ENCODE measurements around the gene CABCOCO1. TPM values are rescaled to one million over a fixed set of nuclear protein-coding genes. Genes with fewer than 3 reads are reported as not detected.

Gene CABCOCO1
- total RNA-seq, 1 donor: 2.2 TPM

GRCh38 chr10:61754587-61755550 lies 92.1 kb downstream of the CABCOCO1 start:
- H3K4me1 ChIP-seq (ENCODE audit: insufficient read depth, low read length): peaks cover 32% of the 10 kb centered on the region
- H3K9me3 ChIP-seq (ENCODE audit: low read depth, low read length): no peaks in the 10 kb centered on the region
- H3K27me3 ChIP-seq (ENCODE audit: insufficient read depth, low read length): no peaks in the 10 kb centered on the region
- H2AFZ ChIP-seq (ENCODE audit: low read length): no peak overlapping the region
- no peaks in the 10 kb centered on the region for H4K20me1 ChIP-seq (ENCODE audit: insufficient read depth, low read length)
- no peak overlapping the region for H3K4me2 ChIP-seq (ENCODE audit: insufficient read depth, low read length)
- no peak overlapping the region for H3K27ac ChIP-seq (ENCODE audit: low read depth, low read length)
- no peak for DNase-seq (ENCODE audit: insufficient read length, low spot score, missing footprints)
- no peak overlapping the region for H3K4me3 ChIP-seq (ENCODE audit: insufficient read depth, low read length)
- no peaks in the 10 kb centered on the region for H3K36me3 ChIP-seq (ENCODE audit: insufficient read depth, low read length)
- TF ChIP-seq, protein P1, sequence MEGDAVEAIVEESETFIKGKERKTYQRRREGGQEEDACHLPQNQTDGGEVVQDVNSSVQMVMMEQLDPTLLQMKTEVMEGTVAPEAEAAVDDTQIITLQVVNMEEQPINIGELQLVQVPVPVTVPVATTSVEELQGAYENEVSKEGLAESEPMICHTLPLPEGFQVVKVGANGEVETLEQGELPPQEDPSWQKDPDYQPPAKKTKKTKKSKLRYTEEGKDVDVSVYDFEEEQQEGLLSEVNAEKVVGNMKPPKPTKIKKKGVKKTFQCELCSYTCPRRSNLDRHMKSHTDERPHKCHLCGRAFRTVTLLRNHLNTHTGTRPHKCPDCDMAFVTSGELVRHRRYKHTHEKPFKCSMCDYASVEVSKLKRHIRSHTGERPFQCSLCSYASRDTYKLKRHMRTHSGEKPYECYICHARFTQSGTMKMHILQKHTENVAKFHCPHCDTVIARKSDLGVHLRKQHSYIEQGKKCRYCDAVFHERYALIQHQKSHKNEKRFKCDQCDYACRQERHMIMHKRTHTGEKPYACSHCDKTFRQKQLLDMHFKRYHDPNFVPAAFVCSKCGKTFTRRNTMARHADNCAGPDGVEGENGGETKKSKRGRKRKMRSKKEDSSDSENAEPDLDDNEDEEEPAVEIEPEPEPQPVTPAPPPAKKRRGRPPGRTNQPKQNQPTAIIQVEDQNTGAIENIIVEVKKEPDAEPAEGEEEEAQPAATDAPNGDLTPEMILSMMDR (IDR thresholded peaks at IDR 0.05; ENCODE audit: extremely low read depth, low read depth, low read length): no peak
- H3K79me2 ChIP-seq (ENCODE audit: insufficient read depth, low read length): no peaks in the 10 kb centered on the region

DNA sequence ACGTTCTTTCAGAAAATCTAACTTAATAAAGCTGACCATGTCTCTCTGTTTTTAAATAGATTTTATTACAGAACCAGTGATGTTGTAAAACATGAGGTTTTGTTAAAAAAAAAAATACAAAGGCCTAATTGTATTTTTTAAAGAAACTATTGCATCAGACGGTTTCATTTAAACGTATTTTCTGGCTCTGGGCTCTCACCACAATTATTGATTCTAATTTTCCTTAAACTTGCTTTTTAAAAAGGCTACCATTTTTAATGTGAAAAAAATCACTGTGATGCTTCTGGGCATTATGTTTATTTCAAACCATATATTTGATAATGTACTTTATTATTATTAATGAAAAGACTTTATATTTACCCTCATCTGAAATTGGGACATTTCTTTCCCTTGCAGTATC lies 94.3 kb downstream of the CABCOCO1 start:
- Histone ChIP-seq H3K4me1 (ENCODE audit: insufficient read depth, low read length) (peaks cover 31% of the 10 kb centered on the region), H3K79me2 (ENCODE audit: insufficient read depth, low read length) (no peaks in the 10 kb centered on the region), H3K27me3 (ENCODE audit: insufficient read depth, low read length) (no peaks in the 10 kb centered on the region), H4K20me1 (ENCODE audit: insufficient read depth, low read length) (no peaks in the 10 kb centered on the region), H3K4me2 (ENCODE audit: insufficient read depth, low read length) (no peak overlapping the region), H3K9me3 (ENCODE audit: low read depth, low read length) (no peaks in the 10 kb centered on the region), H3K27ac (ENCODE audit: low read depth, low read length) (peak overlapping the region; percentile 19), H2AFZ (ENCODE audit: low read length) (no peak overlapping the region), H3K36me3 (ENCODE audit: insufficient read depth, low read length) (no peaks in the 10 kb centered on the region), H3K4me3 (ENCODE audit: insufficient read depth, low read length) (no peak overlapping the region)
- DNase-seq (ENCODE audit: insufficient read length, low spot score, missing footprints): no peak
- TF ChIP-seq, protein P1 (IDR thresholded peaks at IDR 0.05; ENCODE audit: extremely low read depth, low read depth, low read length): no peak

GRCh38 chr10:61757525-61758397 lies 95.0 kb downstream of the CABCOCO1 start:
- no peaks in the 10 kb centered on the region for H3K79me2 ChIP-seq (ENCODE audit: insufficient read depth, low read length)
- no peak overlapping the region for H3K4me3 ChIP-seq (ENCODE audit: insufficient read depth, low read length)
- peak overlapping the region; percentile 17 for H2AFZ ChIP-seq (ENCODE audit: low read length)
- H3K4me2 ChIP-seq (ENCODE audit: insufficient read depth, low read length): no peak overlapping the region
- H3K27ac ChIP-seq (ENCODE audit: low read depth, low read length): peak overlapping the region; percentile 19
- no peaks in the 10 kb centered on the region for H3K36me3 ChIP-seq (ENCODE audit: insufficient read depth, low read length)
- peaks cover 24% of the 10 kb centered on the region for H3K4me1 ChIP-seq (ENCODE audit: insufficient read depth, low read length)
- no peaks in the 10 kb centered on the region for H3K9me3 ChIP-seq (ENCODE audit: low read depth, low read length)
- no peak for DNase-seq (ENCODE audit: insufficient read length, low spot score, missing footprints)
- H3K27me3 ChIP-seq (ENCODE audit: insufficient read depth, low read length): no peaks in the 10 kb centered on the region
- H4K20me1 ChIP-seq (ENCODE audit: insufficient read depth, low read length): no peaks in the 10 kb centered on the region
- TF ChIP-seq, protein P1 (IDR thresholded peaks at IDR 0.05; ENCODE audit: extremely low read depth, low read depth, low read length): no peak
